Progenitor cell of endocrine pancreas (in vitro differentiated cells): ENCODE results near the gene STARD7. TPM values are rescaled to one million over a fixed set of nuclear protein-coding genes. Genes with fewer than 3 reads are reported as not detected.
"Not testable (repeated sequence)": the region's sequence is repeated elsewhere in the genome, so short reads cannot be mapped to it uniquely, and the experiment has no call there.

Experiments
- DNase-seq: peaks from one replicate; pipeline ENCODE4 v3.0.0; 2021; ENCODE audit warnings: low spot score; ENCODE audit not compliant: unreplicated experiment
- H3K27ac Mint-ChIP-seq: 2 replicates; pipeline ENCODE4 v1.8.0; 2021; ENCODE audit warnings: mild to moderate bottlenecking, moderate library complexity, mixed read lengths
- H3K27me3 Mint-ChIP-seq: 2 replicates; pipeline ENCODE4 v1.8.0; 2021; ENCODE audit warnings: mixed read lengths
- H3K36me3 Mint-ChIP-seq: 2 replicates; pipeline ENCODE4 v1.8.0; 2022; ENCODE audit warnings: mixed read lengths; ENCODE audit not compliant: insufficient read depth
- H3K4me1 Mint-ChIP-seq: 2 replicates; pipeline ENCODE4 v1.8.0; 2021; ENCODE audit warnings: low read depth, mixed read lengths
- H3K4me3 Mint-ChIP-seq: 2 replicates; pipeline ENCODE4 v1.8.0; 2021; ENCODE audit warnings: low read depth, mild to moderate bottlenecking, moderate library complexity, mixed read lengths
- H3K9me3 Mint-ChIP-seq: 2 replicates; pipeline ENCODE4 v1.8.0; 2021; ENCODE audit warnings: low read depth, mixed read lengths
- CTCF ChIP-seq: fragments of 200-600 bp; sonication (generic); IDR thresholded peaks from one replicate; pipeline ENCODE4 v1.5.0; 2021; ENCODE audit warnings: antibody characterized with exemption, mild to moderate bottlenecking; ENCODE audit not compliant: unreplicated experiment
- total RNA-seq: library from RNA; stranded (reverse); gene quantifications from 2 replicates; pipeline ENCODE4 v1.2.1, GENCODE V29; 2021

STARD7 gene
- total RNA-seq, 1 donor from 2014 or later = 118 TPM

DNA sequence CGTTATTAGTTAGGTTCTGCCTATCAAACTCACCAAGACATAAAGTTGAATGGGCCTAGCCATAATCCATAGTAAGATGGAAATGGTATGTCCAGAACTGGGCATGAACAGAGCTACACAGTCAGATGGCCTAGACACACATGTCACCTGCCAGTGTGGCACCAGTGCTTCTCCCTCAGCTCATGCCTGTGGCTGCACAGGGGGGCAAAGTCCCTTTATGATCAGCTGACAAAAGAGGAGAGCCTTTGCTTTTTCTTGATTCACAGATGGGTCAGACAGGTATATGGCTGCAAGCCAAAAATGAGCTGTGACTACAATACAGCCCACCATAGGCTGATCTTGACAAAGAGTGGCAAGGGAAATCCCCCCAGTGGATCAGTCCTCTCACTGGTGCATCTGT is 28.3 kb upstream of the STARD7 start:
- Mint-ChIP-seq H3K4me3 (no peak overlapping the region), H3K27me3 (no peaks in the 10 kb centered on the region), H3K27ac (no peak overlapping the region), H3K36me3 (peaks cover 1% of the 10 kb centered on the region), H3K9me3 (no peaks in the 10 kb centered on the region), H3K4me1 (no peaks in the 10 kb centered on the region)
- DNase-seq = no peak
- TF ChIP-seq CTCF = no peak

DNA sequence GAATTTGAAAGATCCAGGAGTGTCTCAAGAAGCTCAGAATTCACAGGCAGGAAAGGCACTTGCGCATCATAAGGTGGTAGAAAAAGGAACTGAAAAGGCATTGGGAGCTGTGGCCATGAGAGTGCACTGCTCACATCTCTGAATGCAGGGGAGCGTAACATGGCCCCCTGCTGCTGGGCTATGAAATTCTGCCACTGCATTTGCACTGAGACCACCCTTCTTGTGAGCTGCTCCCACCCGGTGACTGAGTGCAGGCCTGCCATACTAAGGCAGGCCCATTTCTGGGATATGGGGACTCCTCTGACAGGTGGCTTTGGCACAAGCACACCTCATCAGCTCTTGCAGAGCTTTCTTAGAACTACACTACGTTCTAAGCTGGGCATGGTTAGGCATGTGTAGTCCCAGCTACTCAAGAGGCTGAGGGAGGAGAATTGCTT is 25.3 kb upstream of the STARD7 start:
- no peak overlapping the region for H3K4me3 Mint-ChIP-seq
- no peaks in the 10 kb centered on the region for H3K4me1 Mint-ChIP-seq
- H3K27ac Mint-ChIP-seq = no peak overlapping the region
- no peak for DNase-seq
- H3K36me3 Mint-ChIP-seq = no peaks in the 10 kb centered on the region
- TF ChIP-seq CTCF = no peak
- no peaks in the 10 kb centered on the region for H3K27me3 Mint-ChIP-seq
- H3K9me3 Mint-ChIP-seq = no peaks in the 10 kb centered on the region

GRCh38 chr2:96233436-96233835 is 24.8 kb upstream of the STARD7 start:
- Mint-ChIP-seq H3K27me3 (no peaks in the 10 kb centered on the region), H3K4me1 (no peaks in the 10 kb centered on the region)
- no peak for TF ChIP-seq CTCF

DNA sequence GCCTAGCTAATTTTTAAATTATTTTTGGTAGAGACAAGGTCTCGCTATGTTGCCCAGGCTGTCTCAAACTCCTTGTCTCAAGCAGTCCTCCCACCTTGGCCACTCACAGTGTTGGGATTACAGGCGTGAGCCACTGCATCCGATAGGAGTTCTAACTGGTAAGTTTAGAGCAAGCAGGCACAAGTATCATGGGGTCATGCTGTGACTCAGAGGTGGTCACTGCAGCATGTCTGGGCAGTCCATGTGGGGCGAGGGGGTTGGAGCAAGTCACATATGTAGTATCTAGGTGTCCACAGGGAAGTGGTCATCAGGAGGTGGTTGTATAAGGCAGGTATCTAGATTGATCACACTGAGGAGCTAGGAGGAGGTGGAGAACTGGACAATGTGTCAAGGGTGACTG is 22.7 kb upstream of the STARD7 start:
- Mint-ChIP-seq H3K9me3 (no peaks in the 10 kb centered on the region), H3K27ac (no peak overlapping the region), H3K4me1 (no peaks in the 10 kb centered on the region), H3K4me3 (no peak overlapping the region), H3K27me3 (no peaks in the 10 kb centered on the region), H3K36me3 (no peaks in the 10 kb centered on the region)
- no peak for TF ChIP-seq CTCF
- DNase-seq = no peak

More at GRCh38 chr2:96233436-96233835, 24.8 kb upstream of the STARD7 start:
- Mint-ChIP-seq H3K36me3 (no peaks in the 10 kb centered on the region), H3K27ac (no peak overlapping the region), H3K9me3 (no peaks in the 10 kb centered on the region), H3K4me3 (no peak overlapping the region)
- DNase-seq = no peak

GRCh38 chr2:96225016-96225533 is 16.4 kb upstream of the STARD7 start:
- Mint-ChIP-seq H3K9me3 (no peaks in the 10 kb centered on the region), H3K4me3 (no peak overlapping the region), H3K36me3 (no peaks in the 10 kb centered on the region), H3K27ac (no peak overlapping the region), H3K4me1 (no peaks in the 10 kb centered on the region), H3K27me3 (no peaks in the 10 kb centered on the region)
- no peak for TF ChIP-seq CTCF
- DNase-seq = no peak

GRCh38 chr2:96221106-96221505 is 12.5 kb upstream of the STARD7 start:
- not testable (repeated sequence) for H3K36me3 Mint-ChIP-seq, DNase-seq, H3K4me3 Mint-ChIP-seq, H3K4me1 Mint-ChIP-seq, H3K9me3 Mint-ChIP-seq, H3K27ac Mint-ChIP-seq, H3K27me3 Mint-ChIP-seq

DNA sequence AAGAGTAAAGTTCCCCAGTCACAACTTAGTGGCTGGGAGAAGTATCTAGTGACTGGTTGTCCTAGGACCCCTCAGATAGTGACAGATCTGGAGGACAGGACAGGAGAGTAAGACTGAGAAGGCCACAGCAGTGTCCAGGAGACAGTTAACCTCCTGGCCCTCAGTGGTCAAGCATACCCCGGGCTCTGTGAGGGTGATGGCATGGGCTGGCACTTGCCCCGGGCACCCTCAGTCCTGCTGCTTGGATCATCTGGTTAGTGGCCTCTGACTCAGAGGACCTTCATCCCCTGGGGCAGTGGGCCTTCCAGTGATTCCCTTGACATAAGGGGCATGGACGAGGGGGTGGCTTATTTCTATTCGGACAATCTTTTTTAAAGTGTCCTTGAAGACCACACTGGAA is 11.3 kb upstream of the STARD7 start:
- not testable (repeated sequence) for H3K27me3 Mint-ChIP-seq, H3K4me3 Mint-ChIP-seq, DNase-seq, H3K27ac Mint-ChIP-seq, H3K4me1 Mint-ChIP-seq, H3K9me3 Mint-ChIP-seq, H3K36me3 Mint-ChIP-seq
